ENCODE data around the gene STPG2. TPM values are rescaled to one million over a fixed set of nuclear protein-coding genes. Genes with fewer than 3 reads are reported as not detected.

STPG2 gene
- total RNA-seq, 4 donors from 2014 or later, result 1.5 to 2.8 (median 2.1) TPM

- Histone ChIP-seq H3K4me3 (replicated peaks in 1 of 3) (no peak overlapping the region), H3K27me3 (no peaks in the 10 kb centered on the region), H3K27ac (no peak overlapping the region), H3K9me3 (no peaks in the 10 kb centered on the region), H3K4me1 (no peaks in the 10 kb centered on the region), H3K36me3 (no peaks in the 10 kb centered on the region)
- no peak for DNase-seq
- TF ChIP-seq CTCF (IDR thresholded peaks at IDR 0.05), result no peak
- no peak for TF ChIP-seq POLR2A (IDR thresholded peaks at IDR 0.05)
- 85% methylated on average over 1 of the region's 1 CpG for whole genome bisulfite sequencing, 2 donors
- intact Hi-C loops (cut with DNase I), result no loop called here
Observed at GRCh38 chr4:97819294-97819693, 324.0 kb downstream of the STPG2 start.

- no peaks in the 10 kb centered on the region for H3K27me3 ChIP-seq
Observed at GRCh38 chr4:97812768-97813167, 330.5 kb downstream of the STPG2 start.

GRCh38 chr4:97786306-97786920 is 356.9 kb downstream of the STPG2 start:
- DNase-seq, result no peak
- TF ChIP-seq CTCF (IDR thresholded peaks at IDR 0.05) (no peak), POLR2A (IDR thresholded peaks at IDR 0.05) (no peak)
- intact Hi-C loops (cut with DNase I), result no loop called here
- no peaks in the 10 kb centered on the region for H3K9me3 ChIP-seq
- no peak overlapping the region for H3K4me3 ChIP-seq (replicated peaks in 1 of 3)
- 91 to 96% methylated on average over 3 of the region's 3 CpGs for WGBS, 2 donors
- H3K27ac ChIP-seq, result no peak overlapping the region
- no peaks in the 10 kb centered on the region for H3K27me3 ChIP-seq
- no peaks in the 10 kb centered on the region for H3K36me3 ChIP-seq
- H3K4me1 ChIP-seq, result no peaks in the 10 kb centered on the region

More at GRCh38 chr4:97812768-97813167, 330.5 kb downstream of the STPG2 start:
- DNase-seq, result no peak
- intact Hi-C loops (cut with DNase I), result no loop called here
- Histone ChIP-seq H3K36me3 (no peaks in the 10 kb centered on the region), H3K4me3 (replicated peaks in 1 of 3) (no peak overlapping the region), H3K27ac (no peak overlapping the region), H3K9me3 (no peaks in the 10 kb centered on the region), H3K4me1 (no peaks in the 10 kb centered on the region)
- 93 to 98% methylated on average over 1 of the region's 1 CpG for WGBS, 2 donors
- no peak for TF ChIP-seq CTCF (IDR thresholded peaks at IDR 0.05)
- no peak for TF ChIP-seq POLR2A (IDR thresholded peaks at IDR 0.05)

GRCh38 chr4:97778174-97778573 is 365.1 kb downstream of the STPG2 start:
- DNase-seq, result no peak
- Histone ChIP-seq H3K27ac (no peak overlapping the region), H3K36me3 (no peaks in the 10 kb centered on the region), H3K9me3 (no peaks in the 10 kb centered on the region), H3K27me3 (no peaks in the 10 kb centered on the region), H3K4me1 (no peaks in the 10 kb centered on the region), H3K4me3 (replicated peaks in 1 of 3) (no peak overlapping the region)
- intact Hi-C loops (cut with DNase I), result no loop called here
- 94 to 97% methylated on average over 4 to 9 of the region's 10 CpGs for WGBS, 2 donors
- no peak for TF ChIP-seq CTCF (IDR thresholded peaks at IDR 0.05)

GRCh38 chr4:97774347-97774989 is 368.8 kb downstream of the STPG2 start:
- H3K4me1 ChIP-seq, result no peaks in the 10 kb centered on the region
- WGBS, 2 donors, result 88 to 99% methylated on average over 2 of the region's 2 CpGs
- no peaks in the 10 kb centered on the region for H3K9me3 ChIP-seq
- no peak for DNase-seq
- TF ChIP-seq CTCF (IDR thresholded peaks at IDR 0.05) (no peak), POLR2A (IDR thresholded peaks at IDR 0.05) (no peak)
- H3K27ac ChIP-seq, result no peak overlapping the region
- H3K4me3 ChIP-seq (replicated peaks in 1 of 3), result no peak overlapping the region
- no peaks in the 10 kb centered on the region for H3K27me3 ChIP-seq
- intact Hi-C loops (cut with DNase I), result no loop called here
- no peaks in the 10 kb centered on the region for H3K36me3 ChIP-seq
